ENCODE data around the gene NEB.

NEB gene

DNA sequence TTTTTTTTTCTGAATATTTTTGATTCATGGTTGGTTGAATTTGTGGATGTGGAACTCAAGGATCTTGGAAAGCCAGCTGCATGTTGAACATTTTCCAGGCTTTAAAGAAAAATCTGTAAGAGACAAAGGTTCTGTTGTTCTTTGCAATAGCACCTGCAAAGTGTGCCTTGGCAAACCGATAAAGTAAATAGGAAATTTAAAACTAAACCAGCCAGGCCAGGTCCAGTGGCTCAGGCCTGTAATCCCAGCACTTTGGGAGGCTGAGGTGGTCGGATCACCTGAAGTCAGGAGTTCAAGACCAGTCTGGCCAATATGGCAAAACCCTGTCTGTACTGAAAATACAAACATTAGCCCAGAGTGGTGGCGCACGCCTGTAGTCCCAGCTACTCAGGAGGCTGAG lies 250.2 kb downstream of the NEB start:
- Histone ChIP-seq H3K27ac (no peak overlapping the region), H3K9me3 (ENCODE audit: control insufficient read depth, low read length) (no peaks in the 10 kb centered on the region), H2AFZ (no peak overlapping the region), H3K4me3 (ENCODE audit: low read depth, low read length) (no peak overlapping the region), H3K4me1 (no peaks in the 10 kb centered on the region), H3K4me2 (ENCODE audit: low read length) (no peak overlapping the region), H3K27me3 (ENCODE audit: control insufficient read depth, insufficient read depth, low read length) (no peaks in the 10 kb centered on the region), H3K79me2 (no peaks in the 10 kb centered on the region), H3K9ac (no peak overlapping the region), H3K36me3 (ENCODE audit: control insufficient read depth, insufficient read depth, low read length) (no peaks in the 10 kb centered on the region)
- TF ChIP-seq, protein P1, sequence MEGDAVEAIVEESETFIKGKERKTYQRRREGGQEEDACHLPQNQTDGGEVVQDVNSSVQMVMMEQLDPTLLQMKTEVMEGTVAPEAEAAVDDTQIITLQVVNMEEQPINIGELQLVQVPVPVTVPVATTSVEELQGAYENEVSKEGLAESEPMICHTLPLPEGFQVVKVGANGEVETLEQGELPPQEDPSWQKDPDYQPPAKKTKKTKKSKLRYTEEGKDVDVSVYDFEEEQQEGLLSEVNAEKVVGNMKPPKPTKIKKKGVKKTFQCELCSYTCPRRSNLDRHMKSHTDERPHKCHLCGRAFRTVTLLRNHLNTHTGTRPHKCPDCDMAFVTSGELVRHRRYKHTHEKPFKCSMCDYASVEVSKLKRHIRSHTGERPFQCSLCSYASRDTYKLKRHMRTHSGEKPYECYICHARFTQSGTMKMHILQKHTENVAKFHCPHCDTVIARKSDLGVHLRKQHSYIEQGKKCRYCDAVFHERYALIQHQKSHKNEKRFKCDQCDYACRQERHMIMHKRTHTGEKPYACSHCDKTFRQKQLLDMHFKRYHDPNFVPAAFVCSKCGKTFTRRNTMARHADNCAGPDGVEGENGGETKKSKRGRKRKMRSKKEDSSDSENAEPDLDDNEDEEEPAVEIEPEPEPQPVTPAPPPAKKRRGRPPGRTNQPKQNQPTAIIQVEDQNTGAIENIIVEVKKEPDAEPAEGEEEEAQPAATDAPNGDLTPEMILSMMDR (IDR thresholded peaks at IDR 0.05), result no peak

DNA sequence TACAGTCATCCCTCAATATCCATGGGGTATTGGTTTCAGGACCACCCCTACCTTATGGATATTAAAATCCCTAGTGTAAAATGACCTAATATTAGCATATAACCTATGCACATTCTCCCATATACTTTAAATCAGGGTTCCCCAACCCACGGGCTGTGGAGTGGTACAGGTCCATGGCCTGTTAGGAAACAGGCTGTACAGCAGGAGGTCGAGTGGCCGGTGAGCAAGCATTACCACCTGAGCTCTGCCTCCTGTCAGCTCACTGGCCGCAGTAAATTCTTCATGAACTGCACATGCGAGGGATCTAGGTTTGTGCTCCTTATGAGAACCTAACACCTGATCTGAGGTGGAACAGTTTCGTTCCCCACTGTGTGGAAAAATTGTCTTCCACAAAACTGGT lies 250.7 kb downstream of the NEB start:
- H3K36me3 ChIP-seq (ENCODE audit: control insufficient read depth, insufficient read depth, low read length), result no peaks in the 10 kb centered on the region

DNA sequence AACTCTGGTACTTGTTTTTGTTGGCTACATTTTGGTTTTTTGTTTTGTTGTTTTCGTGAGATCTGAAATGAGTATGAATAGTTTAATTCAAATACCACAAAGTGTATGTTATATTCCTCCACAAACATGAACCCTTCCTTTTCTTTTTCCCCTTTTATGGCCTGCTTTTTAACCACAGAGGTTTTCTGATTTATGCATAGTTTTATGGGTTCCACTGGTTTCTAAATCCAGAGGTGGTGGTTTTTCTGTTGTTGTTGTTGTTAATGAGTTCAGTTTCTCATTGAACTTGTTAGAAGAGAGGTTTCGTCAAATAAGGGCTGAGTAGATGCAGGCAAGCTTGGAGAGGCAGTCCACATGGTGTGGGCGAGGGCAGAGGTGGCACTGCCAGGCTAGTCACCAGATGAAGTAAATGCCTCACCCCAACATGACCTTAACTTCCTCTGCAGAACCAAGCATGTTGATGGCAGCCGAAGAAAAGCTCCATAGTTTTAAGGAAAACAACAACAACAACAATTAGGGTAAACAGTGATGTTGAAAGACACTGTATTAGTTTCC lies 252.0 kb downstream of the NEB start:
- no peak overlapping the region for H3K27ac ChIP-seq
- no peaks in the 10 kb centered on the region for H3K27me3 ChIP-seq (ENCODE audit: control insufficient read depth, insufficient read depth, low read length)
- H3K9ac ChIP-seq, result no peak overlapping the region
- TF ChIP-seq, protein P1 (IDR thresholded peaks at IDR 0.05), result no peak
- no peaks in the 10 kb centered on the region for H3K9me3 ChIP-seq (ENCODE audit: control insufficient read depth, low read length)
- H3K36me3 ChIP-seq (ENCODE audit: control insufficient read depth, insufficient read depth, low read length), result no peaks in the 10 kb centered on the region
- H3K4me2 ChIP-seq (ENCODE audit: low read length), result no peak overlapping the region
- H3K4me1 ChIP-seq, result no peaks in the 10 kb centered on the region
- H3K4me3 ChIP-seq (ENCODE audit: low read depth, low read length), result no peak overlapping the region
- no peaks in the 10 kb centered on the region for H3K79me2 ChIP-seq
- no peak overlapping the region for H2AFZ ChIP-seq

More for the DNA sequence above, 250.7 kb downstream of the NEB start:
- Histone ChIP-seq H3K27ac (no peak overlapping the region), H3K9me3 (ENCODE audit: control insufficient read depth, low read length) (no peaks in the 10 kb centered on the region), H3K79me2 (no peaks in the 10 kb centered on the region), H3K27me3 (ENCODE audit: control insufficient read depth, insufficient read depth, low read length) (no peaks in the 10 kb centered on the region), H3K4me1 (no peaks in the 10 kb centered on the region), H2AFZ (no peak overlapping the region), H3K4me2 (ENCODE audit: low read length) (no peak overlapping the region), H3K4me3 (ENCODE audit: low read depth, low read length) (no peak overlapping the region), H3K9ac (no peak overlapping the region)
- TF ChIP-seq, protein P1 (IDR thresholded peaks at IDR 0.05), result no peak

DNA sequence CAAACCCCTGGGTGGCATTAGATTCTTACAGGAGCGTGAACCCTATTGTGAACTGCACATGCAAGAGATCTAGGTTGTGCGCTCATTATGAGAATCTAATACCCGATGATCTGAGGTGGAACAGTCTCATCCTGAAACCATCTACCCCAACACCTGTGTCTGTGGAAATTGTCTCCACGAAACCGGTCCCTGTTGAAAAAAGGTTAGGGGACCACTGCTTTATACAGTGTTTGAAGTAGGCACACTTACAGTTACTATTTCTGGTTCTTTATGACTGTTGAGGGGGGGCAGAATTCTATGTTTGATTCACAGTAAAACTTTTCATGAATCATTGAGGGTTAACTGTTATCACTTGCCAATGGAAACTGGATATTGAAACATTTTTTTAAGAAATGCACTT lies 252.5 kb downstream of the NEB start:
- no peaks in the 10 kb centered on the region for H3K4me1 ChIP-seq
- H3K27me3 ChIP-seq (ENCODE audit: control insufficient read depth, insufficient read depth, low read length), result no peaks in the 10 kb centered on the region
- H3K27ac ChIP-seq, result no peak overlapping the region
- H3K79me2 ChIP-seq, result no peaks in the 10 kb centered on the region
- no peak overlapping the region for H2AFZ ChIP-seq
- no peaks in the 10 kb centered on the region for H3K9me3 ChIP-seq (ENCODE audit: control insufficient read depth, low read length)
- no peak overlapping the region for H3K4me2 ChIP-seq (ENCODE audit: low read length)
- TF ChIP-seq, protein P1 (IDR thresholded peaks at IDR 0.05), result no peak
- no peak overlapping the region for H3K4me3 ChIP-seq (ENCODE audit: low read depth, low read length)
- no peaks in the 10 kb centered on the region for H3K36me3 ChIP-seq (ENCODE audit: control insufficient read depth, insufficient read depth, low read length)
- no peak overlapping the region for H3K9ac ChIP-seq

DNA sequence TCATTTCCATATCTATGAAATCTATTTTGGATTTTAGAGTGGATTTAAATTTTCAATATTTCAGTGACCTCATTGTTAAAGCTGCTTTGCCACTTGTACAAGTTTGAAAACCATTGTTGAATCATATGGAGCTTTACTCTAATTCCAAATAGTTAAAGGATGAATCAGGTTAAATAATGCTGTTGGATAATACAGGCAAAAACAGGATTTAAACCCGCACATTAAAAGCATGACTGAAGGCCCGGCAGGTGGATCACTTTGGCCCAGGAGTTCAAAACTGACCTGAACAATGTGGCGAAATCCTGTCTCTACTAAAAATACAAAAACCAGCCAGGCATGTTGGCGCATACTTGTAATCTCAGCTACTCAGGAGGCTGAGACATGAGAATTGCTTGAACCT lies 256.3 kb downstream of the NEB start:
- H3K27ac ChIP-seq, result no peak overlapping the region
- H2AFZ ChIP-seq, result no peak overlapping the region
- H3K4me3 ChIP-seq (ENCODE audit: low read depth, low read length), result no peak overlapping the region
- no peaks in the 10 kb centered on the region for H3K9me3 ChIP-seq (ENCODE audit: control insufficient read depth, low read length)
- no peaks in the 10 kb centered on the region for H3K4me1 ChIP-seq
- TF ChIP-seq, protein P1 (IDR thresholded peaks at IDR 0.05), result no peak
- H3K27me3 ChIP-seq (ENCODE audit: control insufficient read depth, insufficient read depth, low read length), result no peaks in the 10 kb centered on the region
- H3K9ac ChIP-seq, result no peak overlapping the region
- H3K4me2 ChIP-seq (ENCODE audit: low read length), result no peak overlapping the region
- no peaks in the 10 kb centered on the region for H3K79me2 ChIP-seq
- H3K36me3 ChIP-seq (ENCODE audit: control insufficient read depth, insufficient read depth, low read length), result no peaks in the 10 kb centered on the region

Measured in parathyroid adenoma (tissue), 2 donors.